Stimulated activated naive CD8-positive, alpha-beta T cell treated with anti-CD3 and anti-CD28 coated beads, Interleukin-15, Interleukin-2, amounts not matched to agents 100 U/mL and 50 U/mL, for 24 hours (primary cell): ENCODE data around the gene FRMD4A.

Experiments used
- ATAC-seq: fragments of 150-1000 bp; cut with Tn5 transposase; one replicate; pipeline ENCODE4 v1.10.0; 2021
- DNase-seq: peaks from one replicate; pipeline ENCODE4 v3.0.0; 2021

Gene FRMD4A

GRCh38 chr10:13669182-13669855 lies 661.4 kb downstream of the FRMD4A start:
- no peak for ATAC-seq
- no peak for DNase-seq

GRCh38 chr10:13668126-13668525 lies 662.6 kb downstream of the FRMD4A start:
- DNase-seq (no peak), ATAC-seq (no peak)

GRCh38 chr10:13665516-13666262 lies 665.0 kb downstream of the FRMD4A start:
- ATAC-seq = no peak

GRCh38 chr10:13661256-13661655 lies 669.5 kb downstream of the FRMD4A start:
- DNase-seq (no peak), ATAC-seq (no peak)

More at GRCh38 chr10:13665516-13666262, 665.0 kb downstream of the FRMD4A start:
- no peak for DNase-seq

GRCh38 chr10:13660551-13660920 lies 670.2 kb downstream of the FRMD4A start:
- DNase-seq (no peak), ATAC-seq (no peak)

DNA sequence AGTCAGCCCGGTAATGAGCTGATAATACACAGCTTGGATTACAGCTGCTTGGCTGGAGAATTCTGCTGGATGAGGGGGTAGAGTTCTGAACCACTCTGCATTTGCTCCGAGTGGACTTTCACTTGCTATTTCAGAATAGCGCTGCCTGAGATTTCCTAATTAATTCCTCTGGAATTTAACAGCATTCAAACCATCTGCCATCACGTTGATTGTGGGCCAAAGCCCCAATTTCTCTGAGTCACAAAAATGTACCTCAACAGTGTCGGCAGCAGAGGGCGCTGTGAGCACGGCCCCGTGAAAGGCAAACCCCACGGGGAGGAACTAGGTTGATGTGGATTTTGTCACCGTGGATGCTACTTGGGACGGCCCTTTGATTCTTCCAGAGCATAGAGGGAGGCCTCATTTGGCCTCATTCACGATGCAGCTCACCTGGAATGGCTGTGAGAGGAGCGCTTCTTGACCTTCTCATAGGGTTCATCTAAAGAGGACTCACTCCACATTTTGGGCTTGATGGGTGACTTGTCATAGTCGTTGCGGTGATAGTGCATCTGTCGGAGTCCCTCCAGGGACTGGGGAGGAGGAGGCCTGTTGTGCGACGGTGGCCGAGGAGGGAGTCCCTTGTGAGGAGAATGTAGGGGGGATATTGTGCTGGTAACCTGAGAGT lies 670.7 kb downstream of the FRMD4A start:
- peak; percentile 74 for DNase-seq
- ATAC-seq = peak; percentile 30

DNA sequence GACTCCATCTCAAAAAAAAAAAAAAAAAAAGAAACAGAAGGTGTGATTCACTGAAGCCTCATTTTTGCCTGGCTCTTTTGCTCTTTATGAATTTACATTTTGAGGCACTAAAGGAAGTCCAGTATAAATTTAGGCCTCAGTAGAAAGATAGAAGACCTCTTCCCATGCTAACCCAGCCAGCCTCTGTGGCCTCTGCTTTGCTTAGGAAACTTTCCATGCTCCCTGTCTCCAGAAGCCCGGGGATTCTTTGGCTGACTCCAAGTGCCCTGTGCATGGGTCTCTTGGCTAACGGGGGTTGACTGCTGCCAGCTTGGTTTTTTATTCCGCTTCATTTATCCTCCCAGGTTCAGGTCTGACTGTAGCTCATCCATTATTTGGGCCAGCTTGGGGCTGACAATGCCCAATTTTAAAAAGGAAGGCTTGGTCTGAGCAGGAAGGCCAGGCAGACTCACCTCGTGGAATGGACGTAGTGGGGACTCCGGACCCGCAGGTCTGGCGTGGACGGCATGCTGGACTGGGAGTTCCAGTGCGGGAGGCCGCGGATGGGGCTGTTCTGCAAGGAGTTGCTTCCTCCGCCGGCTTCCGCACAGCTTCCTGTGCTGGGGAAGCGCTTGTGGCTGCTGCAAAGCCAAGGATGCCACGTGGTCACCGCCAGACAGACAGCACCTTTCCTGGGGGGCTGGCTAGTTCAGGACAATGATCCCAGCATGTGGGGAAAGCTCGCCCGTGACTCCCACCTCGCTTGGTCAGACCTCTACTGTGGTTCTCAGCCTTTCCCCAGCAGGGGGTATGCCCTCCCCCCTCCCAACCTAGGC lies 671.6 kb downstream of the FRMD4A start:
- no peak for ATAC-seq

GRCh38 chr10:13658264-13658663 lies 672.5 kb downstream of the FRMD4A start:
- ATAC-seq (no peak), DNase-seq (no peak)

More for the DNA sequence above, 671.6 kb downstream of the FRMD4A start:
- peak; percentile 16 for DNase-seq

DNA sequence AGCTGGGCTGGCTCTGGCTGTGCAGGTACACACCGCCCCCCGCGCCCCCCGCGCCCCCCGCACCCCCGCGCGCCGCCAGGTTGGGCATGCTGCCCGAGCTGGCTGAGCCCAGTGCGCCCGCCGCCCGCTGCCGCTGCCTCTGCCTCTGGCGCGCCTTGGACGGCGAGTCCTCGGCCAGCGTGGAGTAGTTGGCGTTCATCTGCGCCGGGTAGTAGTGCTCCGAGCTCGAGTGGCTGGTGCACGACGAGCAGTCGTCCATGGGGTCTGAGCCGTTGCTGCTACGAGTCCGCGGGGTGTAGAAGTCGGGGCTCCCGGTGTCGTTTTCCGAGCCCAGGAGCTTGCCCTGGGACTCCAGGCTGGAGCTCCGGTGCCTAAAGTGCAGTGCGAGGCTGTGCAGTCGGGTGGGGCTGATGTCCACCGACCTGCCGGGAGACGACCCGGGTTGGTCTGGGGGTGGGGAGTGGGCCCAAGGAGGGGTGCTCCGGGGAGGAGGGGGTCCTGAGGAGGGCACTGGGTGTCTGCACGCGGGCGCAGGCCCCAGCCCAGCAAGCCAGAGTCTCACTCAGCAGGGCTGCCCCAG lies 673.5 kb downstream of the FRMD4A start:
- ATAC-seq (no peak), DNase-seq (no peak)

- DNase-seq (no peak), ATAC-seq (no peak)
Measured at GRCh38 chr10:13656337-13657100, 674.2 kb downstream of the FRMD4A start.

- DNase-seq = no peak
Measured at GRCh38 chr10:13654846-13655245, 675.9 kb downstream of the FRMD4A start.

DNA sequence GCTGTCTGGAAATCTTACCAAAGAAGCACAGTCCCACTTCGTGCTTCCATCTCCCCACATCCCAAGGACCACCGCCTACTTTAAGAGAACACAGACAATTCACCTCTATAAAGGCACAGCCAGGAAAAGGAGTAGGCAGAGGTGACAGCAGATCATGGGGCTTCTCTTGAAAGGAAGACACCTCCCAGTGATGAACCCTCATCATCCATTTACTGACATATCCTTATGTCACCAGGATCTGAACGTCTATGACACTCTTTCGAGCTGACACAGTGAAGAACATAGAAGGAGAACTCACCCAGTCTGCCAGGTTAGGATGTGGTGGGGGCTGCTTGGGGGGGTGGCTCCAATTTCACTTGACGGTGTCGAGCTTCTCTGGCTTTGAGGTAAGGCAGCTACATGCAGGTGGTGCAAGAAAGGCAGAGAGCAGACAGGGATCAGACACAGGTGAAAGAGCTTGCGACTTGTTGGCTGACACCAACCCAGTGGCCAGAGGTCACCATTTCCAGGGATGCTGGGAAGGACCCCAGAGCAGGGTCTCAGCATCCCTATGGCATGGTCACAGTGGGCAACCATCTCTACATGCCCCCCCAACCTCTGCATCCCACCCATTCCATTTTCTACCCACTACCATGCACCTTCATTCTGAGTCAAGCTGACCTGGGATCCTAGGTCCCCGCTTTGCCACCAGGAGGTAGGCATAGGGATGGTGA lies 676.5 kb downstream of the FRMD4A start:
- ATAC-seq = no peak
- no peak for DNase-seq

More at GRCh38 chr10:13654846-13655245, 675.9 kb downstream of the FRMD4A start:
- no peak for ATAC-seq

GRCh38 chr10:13652860-13653259 lies 677.9 kb downstream of the FRMD4A start:
- no peak for ATAC-seq

GRCh38 chr10:13651969-13652720 lies 678.6 kb downstream of the FRMD4A start:
- DNase-seq (no peak), ATAC-seq (peak; percentile 17)

More at GRCh38 chr10:13652860-13653259, 677.9 kb downstream of the FRMD4A start:
- DNase-seq = no peak

DNA sequence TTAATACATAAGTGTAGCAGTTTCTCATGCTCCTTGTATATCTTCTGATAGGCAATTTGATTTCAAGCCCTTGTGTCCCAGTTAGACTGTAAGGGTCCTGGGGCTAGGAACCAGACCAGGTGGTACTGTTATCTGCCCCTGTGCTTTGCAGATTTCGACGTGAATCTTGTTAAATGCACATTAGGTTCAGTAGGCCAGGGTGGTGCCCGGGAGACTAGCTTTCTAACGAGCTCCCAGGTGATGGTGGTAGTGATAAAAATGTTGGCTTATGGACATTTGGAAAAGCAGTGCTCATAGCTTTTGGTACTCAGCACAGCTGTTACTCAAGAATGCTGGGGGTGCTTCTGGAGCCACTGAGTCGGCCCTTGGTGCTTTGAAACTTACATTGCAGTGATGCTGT lies 679.8 kb downstream of the FRMD4A start:
- ATAC-seq = no peak

DNA sequence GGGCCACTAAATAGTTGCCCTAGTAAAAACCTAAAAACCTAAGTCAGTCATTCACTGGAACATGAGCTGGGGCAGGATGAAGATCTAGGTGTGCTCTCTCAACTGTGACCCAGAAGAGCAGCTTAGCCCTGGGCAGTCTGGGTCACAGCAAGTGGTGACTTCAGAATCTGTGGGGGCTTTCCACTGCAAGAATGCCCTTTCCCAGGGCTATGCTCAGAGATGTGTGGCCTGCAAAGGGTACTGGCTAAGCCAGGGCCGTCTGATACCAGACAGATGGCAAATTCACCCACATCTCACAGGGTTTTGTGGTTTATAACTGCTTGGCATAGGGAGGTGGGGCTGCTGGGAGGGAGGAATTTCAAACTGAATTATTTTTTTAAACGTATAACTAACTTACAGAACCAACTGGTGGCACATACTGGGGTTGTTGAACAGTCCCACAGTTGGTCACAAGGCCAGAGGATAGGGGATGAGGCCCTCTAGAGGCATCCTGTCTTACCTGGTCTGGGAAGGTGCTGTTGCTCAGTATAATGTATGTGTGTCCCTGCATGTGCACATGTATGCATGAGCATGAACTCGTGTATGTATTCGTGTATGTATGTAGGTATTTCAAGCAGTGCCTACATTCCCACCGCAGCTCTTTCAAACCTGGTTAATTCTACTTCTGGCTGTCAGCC lies 680.7 kb downstream of the FRMD4A start:
- no peak for DNase-seq
- no peak for ATAC-seq

More for the DNA sequence above, 679.8 kb downstream of the FRMD4A start:
- no peak for DNase-seq

- ATAC-seq = no peak
- DNase-seq = no peak
Measured at GRCh38 chr10:13648425-13648824, 682.3 kb downstream of the FRMD4A start.

DNA sequence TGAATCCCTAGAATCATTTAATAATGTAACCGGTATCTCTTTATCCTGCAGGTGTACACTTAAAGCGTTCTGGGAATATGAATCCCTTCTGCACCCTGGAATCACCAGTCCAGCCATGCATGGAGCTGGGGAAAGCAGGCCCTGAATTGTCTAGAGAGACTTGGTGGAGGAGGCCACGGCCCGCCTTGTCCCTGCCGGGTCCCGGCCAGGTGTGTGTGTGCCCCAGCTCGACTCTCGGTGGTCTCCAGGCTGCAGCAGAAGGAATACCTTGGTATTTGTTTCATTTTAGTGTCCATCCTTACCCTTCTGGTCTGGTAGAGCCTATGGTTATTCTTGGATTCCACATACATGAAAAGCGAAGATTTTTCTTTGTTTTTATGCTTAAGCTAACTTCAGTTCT lies 685.9 kb downstream of the FRMD4A start:
- no peak for DNase-seq
- ATAC-seq = no peak

DNA sequence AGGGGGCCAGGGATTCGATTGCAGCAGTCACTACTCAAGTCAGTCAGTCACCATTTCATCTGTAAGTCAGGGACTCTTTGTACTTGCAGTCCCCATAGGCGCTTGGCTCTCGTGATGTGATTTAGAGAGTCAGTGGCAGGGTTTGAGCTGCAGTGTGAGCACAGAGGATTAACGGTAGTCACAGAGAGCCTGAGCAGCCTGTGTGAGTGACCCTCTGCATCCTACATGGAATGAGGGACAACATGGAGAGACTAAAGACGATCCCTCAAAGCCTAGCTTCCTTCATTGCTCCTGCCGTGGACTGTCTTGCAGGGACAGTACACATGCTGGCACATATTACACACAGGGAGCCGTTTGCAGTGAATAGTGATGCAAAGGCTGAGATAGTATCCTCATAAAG lies 687.7 kb downstream of the FRMD4A start:
- DNase-seq = no peak
- ATAC-seq = no peak
